Activated naive CD4-positive, alpha-beta T cell treated with anti-CD3 and anti-CD28 coated beads, Interleukin-2, amount 50 U/mL, for 24 hours (primary cell): ENCODE measurements around the gene RPS5.

Experiments
- H3K27ac Mint-ChIP-seq: one replicate; pipeline ENCODE4 v1.8.0; 2021; ENCODE audit warnings: mild to moderate bottlenecking, mixed read lengths
- H3K27me3 Mint-ChIP-seq: one replicate; pipeline ENCODE4 v1.8.0; 2021; ENCODE audit warnings: mixed read lengths
- H3K36me3 Mint-ChIP-seq: one replicate; pipeline ENCODE4 v1.8.0; 2021; ENCODE audit warnings: mixed read lengths
- H3K4me1 Mint-ChIP-seq: one replicate; pipeline ENCODE4 v1.8.0; 2021; ENCODE audit warnings: mixed read lengths
- H3K4me3 Mint-ChIP-seq: one replicate; pipeline ENCODE4 v1.8.0; 2021; ENCODE audit warnings: mild to moderate bottlenecking, mixed read lengths
- H3K9me3 Mint-ChIP-seq: one replicate; pipeline ENCODE4 v1.8.0; 2021; ENCODE audit warnings: mixed read lengths

Gene RPS5

GRCh38 chr19:58353717-58354477, 33.2 kb upstream of the RPS5 start:
- Mint-ChIP-seq H3K27ac (no peak overlapping the region), H3K9me3 (no peaks in the 10 kb centered on the region), H3K4me3 (no peak overlapping the region), H3K4me1 (peaks cover 9% of the 10 kb centered on the region), H3K36me3 (peaks cover 4% of the 10 kb centered on the region), H3K27me3 (no peaks in the 10 kb centered on the region)

- Mint-ChIP-seq H3K27ac (no peak overlapping the region), H3K36me3 (peaks cover 2% of the 10 kb centered on the region), H3K4me1 (peaks cover 6% of the 10 kb centered on the region), H3K9me3 (no peaks in the 10 kb centered on the region), H3K27me3 (no peaks in the 10 kb centered on the region), H3K4me3 (no peak overlapping the region)
Observed at GRCh38 chr19:58354478-58355030, 32.5 kb upstream of the RPS5 start.

- no peak overlapping the region for H3K27ac Mint-ChIP-seq
Observed at GRCh38 chr19:58355215-58355796, 31.8 kb upstream of the RPS5 start.

GRCh38 chr19:58355908-58356765, 30.9 kb upstream of the RPS5 start:
- H3K4me1 Mint-ChIP-seq = peaks cover 3% of the 10 kb centered on the region
- no peaks in the 10 kb centered on the region for H3K27me3 Mint-ChIP-seq
- H3K9me3 Mint-ChIP-seq = no peaks in the 10 kb centered on the region
- H3K36me3 Mint-ChIP-seq = no peaks in the 10 kb centered on the region
- peak overlapping the region; percentile 68 for H3K4me3 Mint-ChIP-seq
- no peak overlapping the region for H3K27ac Mint-ChIP-seq

More at GRCh38 chr19:58355215-58355796, 31.8 kb upstream of the RPS5 start:
- Mint-ChIP-seq H3K27me3 (no peaks in the 10 kb centered on the region), H3K36me3 (no peaks in the 10 kb centered on the region), H3K4me3 (no peak overlapping the region), H3K4me1 (peaks cover 3% of the 10 kb centered on the region), H3K9me3 (no peaks in the 10 kb centered on the region)

- H3K27me3 Mint-ChIP-seq = no peaks in the 10 kb centered on the region
- H3K4me3 Mint-ChIP-seq = peak overlapping the region; percentile 68
- H3K4me1 Mint-ChIP-seq = peaks cover 6% of the 10 kb centered on the region
- no peak overlapping the region for H3K27ac Mint-ChIP-seq
- H3K36me3 Mint-ChIP-seq = no peaks in the 10 kb centered on the region
- H3K9me3 Mint-ChIP-seq = no peaks in the 10 kb centered on the region
Observed at GRCh38 chr19:58356766-58357480, 30.1 kb upstream of the RPS5 start.

- no peaks in the 10 kb centered on the region for H3K36me3 Mint-ChIP-seq
- H3K9me3 Mint-ChIP-seq = no peaks in the 10 kb centered on the region
- no peaks in the 10 kb centered on the region for H3K27me3 Mint-ChIP-seq
- peak overlapping the region; percentile 11 for H3K4me3 Mint-ChIP-seq
- peaks cover 10% of the 10 kb centered on the region for H3K4me1 Mint-ChIP-seq
- H3K27ac Mint-ChIP-seq = peak overlapping the region; percentile 23
Observed at GRCh38 chr19:58357481-58358145, 29.5 kb upstream of the RPS5 start.

GRCh38 chr19:58361900-58362271, 25.2 kb upstream of the RPS5 start:
- Mint-ChIP-seq H3K4me3 (peak overlapping the region; percentile 97), H3K9me3 (no peaks in the 10 kb centered on the region), H3K4me1 (peaks cover 10% of the 10 kb centered on the region), H3K36me3 (no peaks in the 10 kb centered on the region), H3K27me3 (no peaks in the 10 kb centered on the region), H3K27ac (peak overlapping the region; percentile 79)

- Mint-ChIP-seq H3K9me3 (no peaks in the 10 kb centered on the region), H3K36me3 (no peaks in the 10 kb centered on the region), H3K4me3 (peak within 1 kb of the TSS; percentile 97), H3K27me3 (no peaks in the 10 kb centered on the region), H3K27ac (peak within 1 kb of the TSS; percentile 91), H3K4me1 (peaks cover 10% of the 10 kb centered on the region)
Observed at GRCh38 chr19:58362272-58362994, 24.6 kb upstream of the RPS5 start, which contains the start of gene ZNF497. ZNF497 (minus strand) TSS chr19:58362751; CDS start chr19:58357635, 5,116 bp downstream.

GRCh38 chr19:58364146-58364545, 22.9 kb upstream of the RPS5 start:
- H3K4me1 Mint-ChIP-seq = peaks cover 10% of the 10 kb centered on the region
- H3K27me3 Mint-ChIP-seq = no peaks in the 10 kb centered on the region
- H3K36me3 Mint-ChIP-seq = no peaks in the 10 kb centered on the region
- H3K27ac Mint-ChIP-seq = no peak overlapping the region
- H3K9me3 Mint-ChIP-seq = no peaks in the 10 kb centered on the region
- H3K4me3 Mint-ChIP-seq = no peak overlapping the region

- Mint-ChIP-seq H3K27me3 (no peaks in the 10 kb centered on the region), H3K27ac (no peak overlapping the region), H3K36me3 (no peaks in the 10 kb centered on the region), H3K4me1 (peaks cover 8% of the 10 kb centered on the region), H3K4me3 (no peak overlapping the region), H3K9me3 (no peaks in the 10 kb centered on the region)
Observed at GRCh38 chr19:58366585-58367430, 20.3 kb upstream of the RPS5 start.

- no peaks in the 10 kb centered on the region for H3K27me3 Mint-ChIP-seq
- H3K27ac Mint-ChIP-seq = no peak overlapping the region
- H3K4me1 Mint-ChIP-seq = peaks cover 1% of the 10 kb centered on the region
- no peak overlapping the region for H3K4me3 Mint-ChIP-seq
- H3K36me3 Mint-ChIP-seq = no peaks in the 10 kb centered on the region
- no peaks in the 10 kb centered on the region for H3K9me3 Mint-ChIP-seq
Observed at GRCh38 chr19:58367698-58368454, 19.2 kb upstream of the RPS5 start.

- H3K4me3 Mint-ChIP-seq = no peak overlapping the region
- no peaks in the 10 kb centered on the region for H3K27me3 Mint-ChIP-seq
- no peaks in the 10 kb centered on the region for H3K4me1 Mint-ChIP-seq
- H3K36me3 Mint-ChIP-seq = no peaks in the 10 kb centered on the region
- H3K27ac Mint-ChIP-seq = no peak overlapping the region
- no peaks in the 10 kb centered on the region for H3K9me3 Mint-ChIP-seq
Observed at GRCh38 chr19:58368561-58369360, 18.3 kb upstream of the RPS5 start.
